T-helper 1 cell (primary cell): ENCODE measurements around the gene TMEM140.
"Not testable (repeated sequence)": the region's sequence is repeated elsewhere in the genome, so short reads cannot be mapped to it uniquely, and the experiment has no call there.

ENCODE experiments used
- DNase-seq, 5 donors: peaks; one replicate each; pipeline ENCODE4 v3.0.0-alpha.2; 2012 to 2020

The TMEM140 gene

GRCh38 chr7:135195968-135196629, 48.2 kb downstream of the TMEM140 start:
- DNase-seq = no peak

DNA sequence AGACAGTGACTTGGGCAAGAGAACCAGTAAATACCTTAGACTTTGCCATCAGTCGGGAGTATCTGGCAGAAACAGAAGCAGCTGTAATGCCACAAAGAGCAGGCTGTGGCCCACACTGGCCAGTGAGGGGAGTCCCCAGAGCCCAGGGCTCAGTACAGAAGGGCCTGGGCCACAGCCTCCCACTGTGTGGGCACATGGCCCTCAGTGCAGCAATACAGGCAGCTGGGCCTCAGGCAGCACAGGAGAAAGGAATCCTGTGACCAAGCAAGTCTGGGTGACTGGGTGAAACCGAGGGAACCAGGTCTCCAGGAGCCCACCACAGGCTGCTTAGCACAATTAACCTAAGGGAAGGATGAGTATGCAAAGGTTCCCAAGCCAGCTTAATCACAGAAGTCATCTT, 49.5 kb downstream of the TMEM140 start:
- no peak for DNase-seq

GRCh38 chr7:135197906-135198655, 50.2 kb downstream of the TMEM140 start:
- DNase-seq = no peak

DNA sequence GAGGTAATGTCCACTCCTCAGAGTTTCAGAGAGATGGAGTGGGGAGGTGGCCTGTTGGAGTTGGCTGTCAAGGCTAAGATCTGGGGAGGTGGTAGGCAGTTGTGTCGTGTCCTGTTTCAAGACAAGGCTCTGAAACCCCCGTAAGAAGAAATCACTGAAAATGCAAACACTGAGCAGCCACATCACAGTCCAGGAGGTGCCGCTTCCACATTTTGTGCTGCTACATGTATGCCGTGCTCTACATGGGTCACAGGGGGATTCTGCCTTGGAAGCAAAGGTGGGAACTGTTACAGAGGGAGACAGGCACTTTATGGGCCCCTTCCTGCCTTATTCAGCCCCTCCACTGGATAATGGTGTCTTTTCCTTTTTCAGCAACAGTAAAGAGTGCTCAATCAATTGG, 51.6 kb downstream of the TMEM140 start:
- no peak for DNase-seq

DNA sequence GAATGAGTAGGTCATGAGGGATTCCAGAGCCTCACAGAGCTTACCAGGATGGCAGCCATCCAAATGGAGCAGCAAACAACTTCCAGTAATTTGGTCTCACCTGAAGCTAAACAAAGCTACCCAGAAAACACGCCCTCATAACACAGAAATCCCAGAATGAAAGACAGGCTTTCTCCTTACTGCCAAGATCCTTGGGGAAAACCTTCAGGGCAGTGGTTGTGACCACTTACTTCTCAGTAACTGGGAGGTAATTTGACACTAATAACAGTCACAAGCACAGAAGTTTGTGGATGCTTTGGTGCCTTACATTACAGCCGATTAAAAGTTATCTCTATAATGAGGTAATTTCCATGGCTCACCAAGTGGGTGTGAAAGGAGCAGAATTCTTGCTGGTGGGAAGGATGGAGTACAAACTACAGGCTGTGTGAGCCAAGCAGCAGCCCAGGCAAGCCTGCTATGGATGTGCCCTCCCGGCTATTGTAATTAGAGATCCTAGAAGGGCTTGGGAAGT, 53.0 kb downstream of the TMEM140 start:
- no peak for DNase-seq

GRCh38 chr7:135201350-135201749, 53.5 kb downstream of the TMEM140 start:
- no peak for DNase-seq

- DNase-seq = no peak
These were observed 56.5 kb downstream of the TMEM140 start for GRCh38 chr7:135204341-135204749.

- no peak for DNase-seq
These were observed 57.0 kb downstream of the TMEM140 start for GRCh38 chr7:135204876-135205275.

DNA sequence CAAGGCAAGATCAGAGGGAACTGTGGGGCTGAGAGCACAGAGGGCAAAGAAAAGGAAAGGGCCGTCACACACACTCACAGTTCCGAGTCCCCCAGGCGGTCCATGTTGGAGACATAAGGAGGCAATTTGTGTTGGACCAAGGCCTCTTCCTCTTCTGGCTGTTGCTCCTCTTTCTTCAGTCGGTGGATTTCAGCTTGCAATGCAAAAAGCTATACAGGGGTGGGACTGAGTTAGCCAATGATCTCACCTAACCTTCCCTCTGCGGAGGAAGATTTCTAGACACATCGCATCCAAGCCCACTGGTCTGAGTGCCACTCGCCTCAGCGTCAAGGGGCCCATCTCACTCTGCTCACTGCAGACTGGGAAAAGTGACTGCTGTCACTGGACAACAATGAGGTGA, 58.0 kb downstream of the TMEM140 start:
- DNase-seq = no peak

DNA sequence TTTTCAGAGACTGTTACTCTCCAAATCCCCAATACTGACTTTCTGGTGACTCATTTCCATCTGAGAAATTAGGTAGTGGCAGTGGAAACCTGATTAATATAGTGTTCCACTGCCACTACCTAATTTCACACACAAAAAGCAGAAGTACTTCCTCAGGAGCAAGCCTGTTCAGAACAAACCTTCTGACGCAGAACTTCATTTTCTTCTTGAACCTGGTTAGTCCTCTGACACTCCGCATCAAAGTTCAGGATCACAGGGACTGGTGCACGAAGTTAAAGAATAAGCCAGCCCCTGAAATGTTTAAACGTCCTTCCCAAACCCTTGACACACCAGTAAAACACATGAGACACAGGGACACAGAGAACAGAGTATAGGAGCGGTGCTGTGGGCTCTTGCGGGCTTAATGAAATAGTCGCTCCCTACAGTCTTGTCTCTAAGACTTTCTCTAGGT, 59.1 kb downstream of the TMEM140 start:
- DNase-seq = peak in 1 of 5 donors; percentile 12

DNA sequence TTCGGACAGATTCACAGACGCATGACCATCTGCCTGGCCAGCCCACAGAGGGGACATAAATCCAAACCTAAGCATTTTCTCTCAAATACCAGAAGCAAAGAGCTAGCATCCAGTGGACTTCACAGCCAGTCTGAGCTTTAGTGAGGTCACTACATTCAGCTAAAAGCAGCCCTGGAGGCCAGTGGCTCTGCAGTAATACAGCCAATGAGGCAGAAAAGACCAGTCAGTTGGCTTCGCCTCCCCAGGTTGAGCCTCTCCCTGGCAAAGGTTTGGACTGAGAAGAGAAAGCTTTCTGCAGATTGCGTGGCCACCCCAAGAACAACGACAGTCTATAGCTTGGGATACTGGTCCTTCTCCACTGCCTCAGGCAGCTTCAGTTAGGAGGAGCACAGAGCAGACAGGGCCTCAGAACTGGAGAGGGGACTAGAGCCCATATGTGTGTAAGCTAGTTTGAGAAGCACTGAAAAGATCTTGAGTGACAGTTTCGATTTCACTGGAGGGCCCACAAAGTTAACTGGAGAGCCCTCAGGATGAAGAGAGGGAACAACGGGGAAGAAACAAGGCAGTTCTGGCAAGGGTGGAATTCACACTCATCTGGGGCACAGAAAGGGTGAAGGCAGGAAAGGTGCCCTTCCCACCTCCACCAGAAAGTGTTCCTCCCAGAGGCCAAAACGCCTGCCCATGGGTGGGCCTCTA, 59.7 kb downstream of the TMEM140 start:
- DNase-seq = no peak

GRCh38 chr7:135208102-135208793, 60.4 kb downstream of the TMEM140 start:
- DNase-seq = no peak

DNA sequence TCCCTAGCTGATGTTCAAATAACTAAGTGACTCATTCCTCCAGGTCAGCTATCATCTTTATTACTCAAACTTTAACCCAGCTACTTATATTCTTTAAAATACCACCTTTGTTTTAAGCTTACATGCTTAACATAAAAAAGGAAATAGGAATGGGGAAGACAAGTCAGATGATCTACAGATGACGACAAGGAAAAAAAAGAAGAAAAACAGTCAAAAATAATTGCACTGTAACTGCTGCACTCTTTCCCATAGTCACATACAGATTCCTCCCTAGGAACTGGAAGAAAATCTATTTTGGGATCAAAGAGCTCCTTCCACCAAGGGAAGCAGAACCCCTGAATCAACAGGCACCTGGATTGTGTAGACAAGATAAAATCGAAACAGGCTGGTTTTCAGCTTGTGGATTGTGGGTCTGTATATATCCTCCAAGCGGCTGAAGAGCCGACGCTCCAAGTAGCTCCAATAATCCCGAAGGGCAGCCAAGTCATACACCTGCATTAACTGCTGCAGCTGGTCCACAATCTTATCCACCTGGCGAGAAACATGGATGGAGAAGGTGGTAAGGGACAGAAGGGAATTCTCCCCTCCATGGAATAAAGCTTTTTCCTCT, 61.5 kb downstream of the TMEM140 start:
- DNase-seq = no peak

DNA sequence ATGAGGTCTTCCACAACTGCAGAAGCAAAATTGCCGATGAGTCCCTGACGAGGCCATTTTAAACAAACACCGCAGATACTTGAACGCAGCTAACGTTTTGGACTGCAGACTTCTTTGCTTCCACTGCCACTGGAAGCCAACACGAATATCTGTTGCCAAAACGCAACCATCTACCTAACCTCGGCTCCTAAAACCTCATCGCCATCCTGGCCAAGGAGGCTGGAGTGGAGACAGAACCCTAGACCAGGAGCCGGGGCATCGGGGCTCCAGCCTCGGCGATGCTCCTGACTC, 63.0 kb downstream of the TMEM140 start:
- DNase-seq = peak in 1 of 5 donors; percentile 35

- DNase-seq = peak; percentile 94 to 99 (median 96)
These were observed 63.5 kb downstream of the TMEM140 start, which contains the start of gene WDR91 for GRCh38 chr7:135211179-135211945. WDR91 (minus strand) TSS chr7:135211526; CDS start chr7:135211502, 24 bp downstream.

GRCh38 chr7:135211946-135212685, 64.2 kb downstream of the TMEM140 start:
- not testable (repeated sequence) for DNase-seq

DNA sequence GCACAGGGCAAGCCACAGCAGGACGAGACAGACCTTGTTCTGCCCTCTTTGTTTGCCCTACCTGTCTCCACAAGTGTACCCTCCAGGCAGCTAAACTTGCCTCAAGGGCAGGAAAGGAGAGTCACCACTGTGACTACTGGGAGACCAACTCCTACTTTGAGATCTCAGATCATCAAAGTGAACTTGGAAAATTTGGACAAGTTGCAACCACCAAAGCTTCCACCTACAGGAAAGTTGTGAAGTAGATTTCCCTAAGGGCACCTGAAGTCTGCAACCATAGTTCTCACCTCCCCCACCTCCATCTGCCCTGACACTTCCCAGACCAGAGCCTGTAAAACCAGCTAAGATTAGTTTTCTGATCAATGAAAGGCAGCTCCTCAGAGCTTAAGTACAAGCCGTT, 66.0 kb downstream of the TMEM140 start:
- no peak for DNase-seq

GRCh38 chr7:135215180-135215579, 67.3 kb downstream of the TMEM140 start:
- no peak for DNase-seq

DNA sequence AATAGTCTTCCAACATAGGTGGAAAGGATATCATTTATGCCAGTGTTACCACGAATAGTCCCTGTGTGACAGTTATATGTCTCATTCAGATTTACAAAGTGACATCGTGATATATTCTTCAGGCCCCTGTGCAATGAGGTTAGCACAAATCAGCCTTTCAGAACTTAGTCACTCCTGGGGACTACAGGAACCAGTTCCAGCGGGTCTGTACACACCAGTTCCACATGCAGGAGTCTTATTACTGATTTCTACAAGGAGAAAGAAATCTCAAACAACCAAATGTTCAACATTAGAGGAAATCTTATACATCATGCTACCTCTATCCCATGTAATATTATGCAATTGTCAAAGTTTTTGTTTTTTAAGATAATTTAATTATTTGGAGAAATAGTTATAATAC, 67.8 kb downstream of the TMEM140 start:
- no peak for DNase-seq
